Activated CD4-positive, alpha-beta T cell treated with anti-CD3 and anti-CD28 coated beads, Interleukin-10, Interleukin-2, amounts not matched to agents 100 ng/mL and 50 ng/mL, durations not matched to agents 16 hours and 8 hours (primary cell): Measurements from ENCODE around the gene COL6A2.

ENCODE experiments used
- DNase-seq: peaks from one replicate; pipeline ENCODE4 v3.0.0-alpha.2; 2020

COL6A2 gene

DNA sequence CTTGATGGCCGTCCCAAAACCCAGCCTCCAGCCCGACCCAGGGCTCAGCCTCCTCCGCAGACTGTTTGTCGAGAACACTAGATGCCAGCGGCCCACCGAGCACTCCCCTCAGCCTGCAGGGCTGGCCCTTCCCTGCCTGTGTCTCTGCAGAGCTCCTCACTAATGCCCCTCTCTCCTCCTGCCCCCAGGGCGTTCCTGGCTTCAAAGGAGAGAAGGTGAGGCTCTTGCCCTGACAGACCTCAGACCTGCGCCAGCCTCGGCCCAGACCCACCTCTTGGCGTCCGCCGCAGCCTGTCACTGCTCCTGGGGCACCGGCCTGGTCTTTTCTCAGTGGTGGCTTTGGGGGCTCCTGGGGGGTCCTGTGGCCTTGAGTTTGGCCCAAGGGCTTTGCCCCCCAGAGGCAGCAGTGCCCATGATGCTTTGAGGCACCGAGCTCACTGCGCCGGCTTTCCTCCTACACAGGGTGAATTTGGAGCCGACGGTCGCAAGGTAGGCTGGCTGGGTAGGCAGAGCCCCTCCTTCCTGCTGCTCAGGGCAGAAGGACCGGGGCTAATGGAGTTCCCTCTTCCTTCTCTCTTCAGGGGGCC, 18.4 kb downstream of the COL6A2 start:
- no peak for DNase-seq

- no peak for DNase-seq
Observed at GRCh38 chr21:46116776-46117585, 19.1 kb downstream of the COL6A2 start.

GRCh38 chr21:46117586-46118315, 19.8 kb downstream of the COL6A2 start:
- DNase-seq: no peak

DNA sequence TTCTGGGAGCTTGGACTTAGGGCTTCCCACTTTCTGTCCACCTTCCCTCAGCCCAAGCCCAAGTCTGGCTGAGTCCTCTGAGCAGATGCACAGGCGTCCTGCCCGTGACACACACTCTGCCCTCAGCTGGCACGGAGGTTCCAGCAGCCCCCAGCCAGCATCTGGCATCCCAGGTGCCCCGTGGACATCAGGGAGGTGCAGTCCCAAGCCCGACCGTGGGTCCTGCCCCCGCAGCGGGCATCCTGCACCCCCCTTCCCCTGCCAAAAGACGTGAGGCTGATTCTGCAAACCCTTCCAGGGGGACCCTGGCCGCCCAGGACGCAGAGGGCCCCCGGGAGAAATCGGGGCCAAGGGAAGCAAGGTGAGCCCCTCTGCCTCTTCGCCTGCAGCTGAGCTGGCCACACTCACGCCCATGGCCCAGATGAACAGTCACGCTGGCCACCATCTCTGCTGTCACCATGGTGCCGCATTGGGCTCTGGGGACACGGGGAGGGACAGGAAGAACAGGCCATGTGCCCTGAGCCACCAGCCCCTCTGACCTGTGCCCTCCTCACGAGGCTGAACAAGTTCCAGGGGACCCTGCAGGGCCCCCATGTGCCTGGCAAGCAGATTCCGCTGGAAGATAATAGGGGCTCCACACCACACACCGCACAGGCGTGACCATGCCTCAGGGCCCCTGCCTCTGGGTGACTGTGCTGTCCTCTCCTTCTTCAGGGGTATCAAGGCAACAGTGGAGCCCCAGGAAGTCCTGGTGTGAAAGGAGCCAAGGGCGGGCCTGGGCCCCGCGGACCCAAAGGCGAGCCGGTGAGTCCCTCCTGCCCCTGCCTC, 20.6 kb downstream of the COL6A2 start:
- no peak for DNase-seq

DNA sequence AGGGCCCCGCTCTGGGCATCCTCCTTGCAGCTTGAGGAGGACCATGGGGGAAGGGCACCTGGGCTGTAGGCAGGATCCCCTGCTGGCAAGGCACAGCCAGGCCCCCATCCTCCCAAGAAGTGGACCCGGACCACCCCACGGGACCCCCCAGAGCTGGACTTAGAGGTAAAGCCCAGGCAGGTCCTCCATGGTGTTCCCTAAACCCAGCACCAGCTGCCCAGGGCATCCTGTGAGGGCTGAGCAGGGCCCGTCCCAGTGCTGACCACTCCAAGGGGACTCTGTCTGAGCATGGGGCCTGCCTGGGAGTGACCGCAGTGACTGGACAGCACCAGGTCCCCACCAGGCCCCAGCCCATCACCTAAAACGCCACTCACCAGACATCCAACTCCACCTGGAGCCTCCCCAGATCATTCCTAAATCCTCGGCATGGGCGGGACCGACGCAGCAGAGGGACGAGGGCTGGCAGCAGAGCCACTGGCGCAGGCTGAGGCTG, 21.3 kb downstream of the COL6A2 start:
- DNase-seq: no peak

DNA sequence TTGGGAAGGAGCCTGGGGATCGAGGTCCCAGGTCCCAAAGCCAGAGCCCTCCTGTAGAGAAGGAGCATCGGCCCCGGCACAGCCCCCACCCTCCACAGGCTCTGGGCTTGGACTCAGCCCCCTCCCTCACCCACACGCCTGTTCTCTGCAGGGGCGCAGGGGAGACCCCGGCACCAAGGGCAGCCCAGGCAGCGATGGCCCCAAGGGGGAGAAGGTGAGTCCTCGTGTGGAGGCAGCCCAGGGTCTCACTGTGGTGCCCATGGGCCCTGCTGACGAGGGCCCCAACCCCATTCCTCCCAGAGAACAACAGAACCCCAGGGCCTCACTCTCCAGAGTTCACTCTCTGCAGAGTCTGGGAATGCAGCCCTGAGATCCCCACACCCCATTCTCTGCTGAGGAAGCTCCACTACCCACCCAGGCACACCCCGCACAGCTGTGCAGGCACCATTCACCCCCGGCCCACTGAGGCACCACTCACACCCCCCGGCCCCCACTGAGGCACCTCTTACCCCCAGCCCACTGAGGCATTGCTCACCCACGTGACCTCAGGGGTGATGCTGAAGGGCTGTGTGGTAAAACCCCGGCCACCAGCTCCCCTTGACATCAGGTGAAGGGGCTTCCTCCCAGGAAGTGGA, 21.8 kb downstream of the COL6A2 start:
- DNase-seq: no peak

DNA sequence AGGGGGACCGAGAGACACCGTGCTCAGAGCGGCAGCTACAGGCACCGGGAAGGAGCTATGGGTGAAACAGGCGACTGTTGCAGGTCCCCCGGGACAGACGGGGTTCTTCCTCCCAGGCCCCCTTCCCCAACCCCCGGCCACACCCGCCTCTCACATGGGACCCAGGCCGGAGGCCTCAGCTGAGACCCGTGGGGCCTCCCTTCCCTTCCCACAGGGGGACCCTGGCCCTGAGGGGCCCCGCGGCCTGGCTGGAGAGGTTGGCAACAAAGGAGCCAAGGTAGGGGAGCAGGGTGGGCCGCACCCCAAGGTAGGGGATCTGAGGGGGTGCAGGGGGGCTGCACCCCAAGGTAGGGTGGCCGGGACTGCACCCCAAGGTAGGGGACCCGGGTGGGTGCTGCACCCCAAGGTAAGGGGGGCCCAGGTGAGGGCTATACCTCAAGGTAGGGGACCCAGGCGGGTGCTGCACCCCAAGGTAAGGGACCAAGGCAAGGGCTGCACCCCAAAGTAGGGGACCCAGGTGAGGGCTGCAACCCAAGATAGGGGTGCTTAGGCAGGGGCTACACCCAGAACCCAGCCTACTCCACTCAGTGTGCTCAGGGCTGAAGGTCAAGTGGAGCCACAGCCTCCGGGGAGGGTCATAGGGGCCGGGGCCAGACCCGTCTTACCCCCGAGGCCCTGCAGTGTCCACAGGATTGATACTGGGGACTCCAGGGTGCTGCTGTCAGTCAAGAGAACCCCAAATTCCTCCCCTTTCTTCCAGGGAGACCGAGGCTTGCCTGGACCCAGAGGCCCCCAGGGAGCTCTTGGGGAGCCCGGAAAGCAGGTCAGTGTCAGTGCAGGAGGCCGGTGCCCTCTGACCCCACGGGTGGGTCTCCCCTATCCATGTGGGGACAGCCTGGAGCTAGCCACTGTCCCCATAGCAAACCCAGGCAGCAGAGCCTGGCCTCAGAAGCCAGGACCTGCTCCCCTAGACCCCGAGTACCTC, 22.7 kb downstream of the COL6A2 start:
- no peak for DNase-seq

- no peak for DNase-seq
Observed at GRCh38 chr21:46121286-46122221, 23.6 kb downstream of the COL6A2 start.

DNA sequence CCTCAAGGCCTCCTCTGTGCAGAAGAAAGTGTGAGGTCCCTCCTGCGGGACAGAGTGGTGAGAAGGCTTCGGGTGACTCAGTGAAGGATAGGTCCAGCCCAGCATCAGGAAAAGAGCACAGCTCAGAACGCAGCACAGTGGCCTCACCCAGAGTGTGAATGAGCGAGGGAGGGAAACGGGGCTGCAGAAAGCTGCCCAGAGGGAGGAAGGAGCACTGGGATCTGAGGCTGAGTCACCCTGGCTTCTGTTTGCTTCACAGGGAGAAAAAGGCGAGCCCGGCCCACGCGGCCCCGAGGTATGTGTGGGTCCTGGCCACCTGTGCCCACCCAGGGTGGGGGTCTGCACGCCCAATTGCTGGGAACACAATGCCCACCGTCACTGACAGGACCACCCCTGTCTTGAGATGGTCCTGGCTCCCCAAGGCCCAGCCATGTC, 24.3 kb downstream of the COL6A2 start:
- no peak for DNase-seq

- no peak for DNase-seq
Observed at GRCh38 chr21:46122758-46123683, 25.1 kb downstream of the COL6A2 start.

DNA sequence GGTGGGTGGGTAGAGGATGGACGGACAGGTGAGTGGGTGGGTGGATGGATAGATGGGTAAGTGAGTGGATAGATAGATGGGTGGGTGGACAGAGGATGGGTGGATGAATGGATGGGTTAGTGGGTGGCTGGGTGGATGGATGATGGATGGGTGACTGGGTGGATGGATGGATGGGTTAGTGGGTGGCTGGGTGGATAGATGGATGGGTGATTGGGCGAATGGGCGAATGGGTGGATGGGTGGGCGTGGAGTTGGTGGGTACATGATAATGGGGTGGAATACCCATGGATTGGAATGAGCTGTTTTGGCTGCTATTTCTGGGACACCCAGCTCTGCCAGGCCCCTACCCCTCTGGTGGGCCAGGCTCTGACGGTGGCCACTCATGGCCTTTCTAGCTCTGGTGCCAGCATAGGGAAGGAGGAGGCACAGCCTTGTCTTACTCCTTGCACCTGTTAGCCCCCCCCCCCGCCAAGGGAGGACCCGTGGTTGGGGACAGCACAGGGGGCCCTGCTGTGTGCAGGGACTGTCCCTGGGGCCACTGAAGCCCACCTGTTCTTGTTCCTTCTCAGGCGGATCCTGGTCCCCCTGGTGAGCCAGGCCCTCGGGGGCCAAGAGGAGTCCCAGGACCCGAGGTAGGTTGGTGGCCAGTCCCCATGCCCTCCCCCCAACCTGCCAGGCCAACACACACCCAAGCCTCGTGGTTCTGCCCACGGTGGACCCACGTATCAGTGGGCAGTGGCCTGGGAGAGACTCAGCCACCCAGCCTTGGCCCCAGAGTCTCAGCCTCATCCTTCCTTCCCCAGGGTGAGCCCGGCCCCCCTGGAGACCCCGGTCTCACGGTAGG, 26.4 kb downstream of the COL6A2 start:
- no peak for DNase-seq

DNA sequence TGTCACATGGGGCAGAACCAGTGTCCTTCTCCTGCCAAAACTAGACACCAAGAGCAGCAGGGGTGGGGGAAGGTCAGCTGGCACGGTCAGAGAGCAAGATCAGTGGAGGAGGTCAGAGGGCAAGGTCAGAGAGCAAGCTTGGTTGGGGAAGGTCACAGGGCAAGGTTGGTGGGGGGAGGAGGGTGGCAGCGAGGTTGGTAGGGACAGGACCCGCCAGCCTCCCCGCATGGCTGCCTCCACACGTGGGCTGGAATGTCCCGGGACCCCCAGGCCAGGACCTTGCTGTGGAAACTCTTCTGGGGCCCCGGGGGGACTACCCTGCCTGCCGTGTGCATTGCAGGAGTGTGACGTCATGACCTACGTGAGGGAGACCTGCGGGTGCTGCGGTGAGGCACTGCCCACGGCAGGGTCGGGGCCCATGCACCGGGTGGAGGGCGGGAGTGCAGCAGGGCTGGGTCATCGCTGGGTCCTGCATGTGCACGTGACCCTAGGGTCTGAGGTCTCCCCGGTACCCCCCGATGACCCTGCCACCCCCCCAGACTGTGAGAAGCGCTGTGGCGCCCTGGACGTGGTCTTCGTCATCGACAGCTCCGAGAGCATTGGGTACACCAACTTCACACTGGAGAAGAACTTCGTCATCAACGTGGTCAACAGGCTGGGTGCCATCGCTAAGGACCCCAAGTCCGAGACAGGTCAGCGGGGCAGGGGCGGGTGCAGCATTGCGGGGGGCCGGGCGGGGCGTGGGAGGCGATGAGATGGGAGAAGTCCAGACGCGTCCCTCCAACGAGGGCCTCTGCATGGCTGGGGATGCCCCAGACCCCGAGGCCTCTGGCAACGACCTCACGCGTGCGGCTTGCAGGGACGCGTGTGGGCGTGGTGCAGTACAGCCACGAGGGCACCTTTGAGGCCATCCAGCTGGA, 27.3 kb downstream of the COL6A2 start:
- DNase-seq: no peak

DNA sequence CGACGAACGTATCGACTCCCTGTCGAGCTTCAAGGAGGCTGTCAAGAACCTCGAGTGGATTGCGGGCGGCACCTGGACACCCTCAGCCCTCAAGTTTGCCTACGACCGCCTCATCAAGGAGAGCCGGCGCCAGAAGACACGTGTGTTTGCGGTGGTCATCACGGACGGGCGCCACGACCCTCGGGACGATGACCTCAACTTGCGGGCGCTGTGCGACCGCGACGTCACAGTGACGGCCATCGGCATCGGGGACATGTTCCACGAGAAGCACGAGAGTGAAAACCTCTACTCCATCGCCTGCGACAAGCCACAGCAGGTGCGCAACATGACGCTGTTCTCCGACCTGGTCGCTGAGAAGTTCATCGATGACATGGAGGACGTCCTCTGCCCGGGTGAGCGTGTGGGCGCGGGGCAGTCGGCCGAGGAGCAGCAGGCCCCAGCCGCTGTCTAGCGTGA, 28.0 kb downstream of the COL6A2 start:
- no peak for DNase-seq

GRCh38 chr21:46126309-46127238, 28.7 kb downstream of the COL6A2 start:
- DNase-seq: no peak
